Endothelial cell of umbilical vein (primary cell): ENCODE results near the gene AJAP1.

Experiments
- FOS ChIP-seq: IDR thresholded peaks from 2 replicates; pipeline ENCODE4 v1.6.1; 2011; ENCODE audit warnings: mild to moderate bottlenecking, low read length, moderate library complexity, borderline replicate concordance; ENCODE audit not compliant: insufficient read depth
- POLR2A ChIP-seq: IDR thresholded peaks from 2 replicates; pipeline ENCODE4 v1.6.1; 2012; ENCODE audit warnings: low read depth, mild to moderate bottlenecking, control low read depth, low read length
- TF ChIP-seq, protein P1 (sequence below), 2 donors: IDR thresholded peaks; 1 replicate in 1 of 2; 2 replicates in 1 of 2; pipeline ENCODE4 v1.5.1; 2011; ENCODE audit warnings: low read length in 2 of 2, mild to moderate bottlenecking in 2 of 2, moderate library complexity in 2 of 2, control low read depth in 1 of 2, inconsistent platforms in 1 of 2, low read depth in 1 of 2; ENCODE audit not compliant: insufficient read depth in 1 of 2; ENCODE audit errors: extremely low read depth in 1 of 2

- TF ChIP-seq, protein P1, sequence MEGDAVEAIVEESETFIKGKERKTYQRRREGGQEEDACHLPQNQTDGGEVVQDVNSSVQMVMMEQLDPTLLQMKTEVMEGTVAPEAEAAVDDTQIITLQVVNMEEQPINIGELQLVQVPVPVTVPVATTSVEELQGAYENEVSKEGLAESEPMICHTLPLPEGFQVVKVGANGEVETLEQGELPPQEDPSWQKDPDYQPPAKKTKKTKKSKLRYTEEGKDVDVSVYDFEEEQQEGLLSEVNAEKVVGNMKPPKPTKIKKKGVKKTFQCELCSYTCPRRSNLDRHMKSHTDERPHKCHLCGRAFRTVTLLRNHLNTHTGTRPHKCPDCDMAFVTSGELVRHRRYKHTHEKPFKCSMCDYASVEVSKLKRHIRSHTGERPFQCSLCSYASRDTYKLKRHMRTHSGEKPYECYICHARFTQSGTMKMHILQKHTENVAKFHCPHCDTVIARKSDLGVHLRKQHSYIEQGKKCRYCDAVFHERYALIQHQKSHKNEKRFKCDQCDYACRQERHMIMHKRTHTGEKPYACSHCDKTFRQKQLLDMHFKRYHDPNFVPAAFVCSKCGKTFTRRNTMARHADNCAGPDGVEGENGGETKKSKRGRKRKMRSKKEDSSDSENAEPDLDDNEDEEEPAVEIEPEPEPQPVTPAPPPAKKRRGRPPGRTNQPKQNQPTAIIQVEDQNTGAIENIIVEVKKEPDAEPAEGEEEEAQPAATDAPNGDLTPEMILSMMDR (IDR thresholded peaks at IDR 0.05; ENCODE audit: extremely low read depth in 1 of 2, insufficient read depth in 1 of 2, low read depth in 1 of 2, low read length in 2 of 2): no peak
- no peak for TF ChIP-seq POLR2A
- TF ChIP-seq FOS: no peak
These were observed 74.7 kb downstream of the AJAP1 start for GRCh38 chr1:4729090-4729471.
